ENCODE results near the gene LLGL2. TPM values are rescaled to one million over a fixed set of nuclear protein-coding genes. Genes with fewer than 3 reads are reported as not detected.

Gene LLGL2
- total and polyA plus RNA-seq, 2 donors (not counting 1 experiment from before 2014, with no cell fraction given): 40.6 to 52.0 TPM

DNA sequence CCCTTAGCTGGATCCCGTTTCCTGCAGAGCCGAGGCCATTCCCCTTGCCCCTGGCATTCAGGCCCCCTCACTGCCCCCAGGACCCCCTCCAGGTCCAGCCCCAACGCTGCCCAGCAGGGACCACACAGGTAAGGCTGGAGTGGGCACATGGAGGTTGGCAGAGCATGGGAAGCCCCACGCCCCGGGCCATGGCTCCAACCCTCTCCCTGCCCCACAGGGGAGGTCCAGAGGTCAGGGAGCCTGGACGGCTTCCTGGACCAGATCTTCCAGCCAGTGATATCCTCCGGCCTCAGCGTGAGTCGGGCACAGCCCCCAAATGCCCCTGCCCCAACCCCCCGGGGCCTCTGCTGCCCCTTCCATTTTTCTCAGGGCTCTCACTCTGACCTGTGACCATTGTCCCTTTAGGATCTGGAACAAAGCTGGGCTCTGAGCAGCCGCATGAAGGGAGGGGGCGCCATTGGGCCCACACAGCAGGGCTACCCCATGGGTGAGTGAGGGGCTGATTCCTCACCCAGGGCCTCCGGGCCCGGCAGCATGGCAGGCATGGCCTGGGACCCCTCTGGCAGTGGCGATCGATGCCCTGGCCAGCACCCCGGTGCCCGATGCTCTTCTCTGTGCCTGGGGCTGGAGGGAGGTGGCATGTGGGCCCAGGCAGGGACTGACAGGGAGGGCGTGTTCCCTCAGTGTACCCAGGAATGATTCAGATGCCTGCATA is 89.2 kb downstream of the LLGL2 start:
- Histone ChIP-seq H3K79me2 (ENCODE audit: control insufficient read depth, insufficient read depth, low read length) (no peaks in the 10 kb centered on the region), H3K4me3 (ENCODE audit: control extremely low read depth in 1 of 5, extremely low read depth in 1 of 5, insufficient read depth in 1 of 5, low read depth in 2 of 5, low read length in 4 of 5) (no peak overlapping the region), H3K27ac (ENCODE audit: low read length in 2 of 2) (no peak overlapping the region), H2AFZ (ENCODE audit: insufficient read depth, low read depth, low read length, poor library complexity, severe bottlenecking) (no peak overlapping the region), H3K9me3 (ENCODE audit: control extremely low read depth in 1 of 3, control insufficient read depth in 2 of 3, insufficient read depth in 1 of 3, low read length in 2 of 3) (no peaks in the 10 kb centered on the region), H3K4me2 (replicated peaks; ENCODE audit: low read depth, low read length, poor library complexity, severe bottlenecking) (no peak overlapping the region), H4K20me1 (ENCODE audit: control insufficient read depth, insufficient read depth, low read length, poor library complexity, severe bottlenecking) (no peaks in the 10 kb centered on the region), H3K36me3 (replicated peaks in 1 of 2; ENCODE audit: control extremely low read depth in 1 of 2, control insufficient read depth in 1 of 2, extremely low read depth in 1 of 2, insufficient read depth in 2 of 2, low read length in 1 of 2) (peaks cover 1 to 64% of the 10 kb centered on the region in 2 experiments), H3K27me3 (replicated peaks in 1 of 4; ENCODE audit: control extremely low read depth in 1 of 4, control insufficient read depth in 3 of 4, insufficient read depth in 4 of 4, low read length in 3 of 4) (no peaks in the 10 kb centered on the region), H3K4me1 (ENCODE audit: control insufficient read depth in 2 of 2, insufficient read depth in 2 of 2, low read length in 2 of 2) (no peaks in the 10 kb centered on the region), H3K9ac (ENCODE audit: low read length) (no peak overlapping the region)
- no peaks in the 10 kb centered on the region for H3K9me3 Mint-ChIP-seq (ENCODE audit: insufficient read depth)
- H3K27ac Mint-ChIP-seq: no peak overlapping the region
- WGBS (ENCODE audit: insufficient coverage): 95% methylated on average over 17 of the region's 19 CpGs
- DNase-seq: no peak
- H3K4me3 Mint-ChIP-seq: no peak overlapping the region
- no peak for ATAC-seq (ENCODE audit: low read depth)
- ChIA-PET CTCF (no interaction called here), POLR2A (no interaction called here)
- no peaks in the 10 kb centered on the region for H3K4me1 Mint-ChIP-seq
- no peaks in the 10 kb centered on the region for H3K27me3 Mint-ChIP-seq
- TF ChIP-seq, protein P1, sequence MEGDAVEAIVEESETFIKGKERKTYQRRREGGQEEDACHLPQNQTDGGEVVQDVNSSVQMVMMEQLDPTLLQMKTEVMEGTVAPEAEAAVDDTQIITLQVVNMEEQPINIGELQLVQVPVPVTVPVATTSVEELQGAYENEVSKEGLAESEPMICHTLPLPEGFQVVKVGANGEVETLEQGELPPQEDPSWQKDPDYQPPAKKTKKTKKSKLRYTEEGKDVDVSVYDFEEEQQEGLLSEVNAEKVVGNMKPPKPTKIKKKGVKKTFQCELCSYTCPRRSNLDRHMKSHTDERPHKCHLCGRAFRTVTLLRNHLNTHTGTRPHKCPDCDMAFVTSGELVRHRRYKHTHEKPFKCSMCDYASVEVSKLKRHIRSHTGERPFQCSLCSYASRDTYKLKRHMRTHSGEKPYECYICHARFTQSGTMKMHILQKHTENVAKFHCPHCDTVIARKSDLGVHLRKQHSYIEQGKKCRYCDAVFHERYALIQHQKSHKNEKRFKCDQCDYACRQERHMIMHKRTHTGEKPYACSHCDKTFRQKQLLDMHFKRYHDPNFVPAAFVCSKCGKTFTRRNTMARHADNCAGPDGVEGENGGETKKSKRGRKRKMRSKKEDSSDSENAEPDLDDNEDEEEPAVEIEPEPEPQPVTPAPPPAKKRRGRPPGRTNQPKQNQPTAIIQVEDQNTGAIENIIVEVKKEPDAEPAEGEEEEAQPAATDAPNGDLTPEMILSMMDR (IDR thresholded peaks at IDR 0.05): no peak
- no peak for TF ChIP-seq EZH2 (IDR thresholded peaks at IDR 0.05; ENCODE audit: borderline replicate concordance, insufficient read depth, low read depth, low read length, poor library complexity, severe bottlenecking)
- intact Hi-C loops (cut with micrococcal nuclease): no loop called here

DNA sequence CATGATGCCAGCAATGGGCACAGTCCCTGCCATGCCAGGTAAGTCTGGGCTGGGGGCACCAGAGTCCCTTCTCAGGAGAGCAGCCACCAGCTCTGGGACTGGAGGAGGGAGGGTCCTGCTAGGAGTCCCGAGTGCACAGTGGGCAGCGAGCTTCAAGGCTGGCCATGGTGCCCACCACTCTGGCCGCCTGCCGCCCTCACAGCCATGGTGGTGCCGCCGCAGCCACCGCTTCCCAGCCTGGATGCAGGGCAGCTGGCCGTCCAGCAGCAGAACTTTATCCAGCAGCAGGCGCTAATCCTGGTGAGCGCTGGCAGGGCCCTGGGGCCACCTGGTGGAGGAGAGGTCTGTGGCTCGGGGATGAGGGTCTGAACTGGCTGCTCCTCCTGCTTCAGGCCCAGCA is 89.8 kb downstream of the LLGL2 start:
- Mint-ChIP-seq H3K4me3 (no peak overlapping the region), H3K27me3 (no peaks in the 10 kb centered on the region), H3K4me1 (no peaks in the 10 kb centered on the region), H3K9me3 (ENCODE audit: insufficient read depth) (no peaks in the 10 kb centered on the region), H3K27ac (no peak overlapping the region)
- DNase-seq: no peak
- CTCF ChIA-PET: no interaction called here
- Histone ChIP-seq H3K4me3 (ENCODE audit: control extremely low read depth in 1 of 5, extremely low read depth in 1 of 5, insufficient read depth in 1 of 5, low read depth in 2 of 5, low read length in 4 of 5) (no peak overlapping the region), H3K9ac (ENCODE audit: low read length) (no peak overlapping the region), H3K27me3 (replicated peaks in 1 of 4; ENCODE audit: control extremely low read depth in 1 of 4, control insufficient read depth in 3 of 4, insufficient read depth in 4 of 4, low read length in 3 of 4) (no peaks in the 10 kb centered on the region), H3K4me1 (ENCODE audit: control insufficient read depth in 2 of 2, insufficient read depth in 2 of 2, low read length in 2 of 2) (no peaks in the 10 kb centered on the region), H3K79me2 (ENCODE audit: control insufficient read depth, insufficient read depth, low read length) (no peaks in the 10 kb centered on the region), H2AFZ (ENCODE audit: insufficient read depth, low read depth, low read length, poor library complexity, severe bottlenecking) (no peak overlapping the region), H3K27ac (ENCODE audit: low read length in 2 of 2) (no peak overlapping the region), H3K4me2 (replicated peaks; ENCODE audit: low read depth, low read length, poor library complexity, severe bottlenecking) (no peak overlapping the region), H3K9me3 (ENCODE audit: control extremely low read depth in 1 of 3, control insufficient read depth in 2 of 3, insufficient read depth in 1 of 3, low read length in 2 of 3) (no peaks in the 10 kb centered on the region), H3K36me3 (replicated peaks in 1 of 2; ENCODE audit: control extremely low read depth in 1 of 2, control insufficient read depth in 1 of 2, extremely low read depth in 1 of 2, insufficient read depth in 2 of 2, low read length in 1 of 2) (peaks cover 1 to 65% of the 10 kb centered on the region in 2 experiments), H4K20me1 (ENCODE audit: control insufficient read depth, insufficient read depth, low read length, poor library complexity, severe bottlenecking) (no peaks in the 10 kb centered on the region)
- intact Hi-C loops (cut with micrococcal nuclease): no loop called here
- POLR2A ChIA-PET: no interaction called here
- no peak for ATAC-seq (ENCODE audit: low read depth)
- WGBS (ENCODE audit: insufficient coverage): 97% methylated on average over 11 of the region's 11 CpGs
- TF ChIP-seq, protein P1 (IDR thresholded peaks at IDR 0.05): no peak
- TF ChIP-seq EZH2 (IDR thresholded peaks at IDR 0.05; ENCODE audit: borderline replicate concordance, insufficient read depth, low read depth, low read length, poor library complexity, severe bottlenecking): no peak
